CD4-positive, alpha-beta T cell treated with Interleukin-15 for 4 hours (primary cell): ENCODE results near the gene GPRASP1.
"Not testable (repeated sequence)": the region's sequence is repeated elsewhere in the genome, so short reads cannot be mapped to it uniquely, and the experiment has no call there.

Experiments
- DNase-seq: peaks from one replicate; pipeline ENCODE4 v3.0.0-alpha.2; 2020; ENCODE audit warnings: low spot score

The GPRASP1 gene

DNA sequence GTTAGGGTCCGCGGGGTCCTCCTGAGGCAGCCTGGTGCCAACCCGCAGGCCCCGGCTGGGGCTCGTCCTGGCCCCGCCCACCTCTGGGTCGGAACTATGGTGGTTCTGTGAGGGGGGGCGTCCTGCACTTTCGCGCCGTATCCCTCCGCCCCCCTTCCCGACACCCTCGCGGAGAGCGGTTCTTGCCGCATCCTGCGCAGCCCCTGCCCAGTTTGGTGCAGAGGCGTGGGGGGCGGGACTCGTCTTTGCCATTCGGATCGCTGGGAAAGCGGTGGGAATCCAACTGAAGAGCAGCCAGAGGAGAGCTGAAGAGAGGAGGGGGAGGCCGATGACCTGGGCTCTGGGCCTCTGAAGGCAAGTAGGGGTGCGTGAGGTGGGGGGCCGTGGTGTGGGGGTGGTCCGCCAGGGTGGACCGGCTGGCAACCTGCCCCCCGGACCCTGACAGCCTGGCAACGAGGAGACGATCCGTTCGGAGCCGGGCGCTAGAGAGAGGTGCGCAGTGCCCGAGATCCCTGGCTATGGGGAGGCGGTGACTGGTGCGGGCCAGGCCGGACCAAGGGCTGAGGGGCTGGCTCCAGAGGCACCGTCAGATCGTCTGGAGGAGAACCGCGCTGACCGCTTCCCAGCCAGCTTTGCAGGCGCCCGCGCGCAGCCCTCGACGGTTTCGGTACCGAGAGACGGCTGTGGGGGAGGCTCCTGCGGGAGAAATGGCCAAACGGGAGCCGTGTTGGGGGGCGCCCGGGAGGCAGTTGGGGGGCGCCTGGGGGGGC, at the start of gene GPRASP1:
Gene GPRASP1 (plus strand): TSS at position 242 of the 770 bp plus-strand sequence. CDS start 2,431 bp downstream, outside the sequence.
- peak; percentile 45 for DNase-seq

DNA sequence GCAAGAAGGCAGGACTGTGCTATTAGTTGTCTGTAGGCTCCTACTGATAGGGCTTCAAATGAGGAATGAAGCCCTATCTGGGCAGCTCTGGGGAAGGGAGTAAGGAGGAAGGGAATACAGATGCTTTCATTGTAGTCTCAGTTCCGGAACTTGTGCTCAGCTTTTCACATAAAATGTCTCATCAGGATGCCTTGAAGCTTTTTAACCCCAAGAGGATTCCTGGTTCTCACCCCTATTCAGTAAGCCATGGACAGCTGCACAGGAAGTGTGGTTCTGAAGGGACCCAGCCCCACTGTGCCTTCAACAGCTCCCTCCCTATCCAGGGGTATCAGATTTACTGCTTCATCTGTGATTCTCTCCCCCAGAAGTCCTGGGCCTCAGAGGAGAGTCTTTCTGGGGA, 47.0 kb upstream of the GPRASP1 start:
- DNase-seq = no peak

GRCh38 chrX:102606115-102606514, 45.2 kb upstream of the GPRASP1 start:
- DNase-seq = no peak

DNA sequence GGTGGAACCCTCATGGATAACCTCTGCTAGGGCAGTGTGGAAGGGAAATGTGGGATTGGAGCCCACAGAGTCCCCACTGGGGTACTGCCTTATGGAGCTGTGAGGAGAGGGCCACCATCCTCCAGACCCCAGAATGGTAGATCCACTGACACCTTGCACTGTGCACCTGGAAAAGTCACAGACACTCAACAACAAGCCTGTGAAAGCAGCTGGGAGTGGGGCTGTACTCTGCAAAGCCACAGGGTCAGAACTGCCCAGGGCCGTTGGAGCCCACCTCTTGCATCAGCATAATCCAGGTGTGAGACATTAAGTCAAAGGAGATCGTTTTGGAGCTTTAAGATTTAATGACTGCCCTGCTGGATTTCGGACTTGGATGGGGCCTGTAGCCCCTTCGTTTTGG, 40.4 kb upstream of the GPRASP1 start:
- DNase-seq = no peak

DNA sequence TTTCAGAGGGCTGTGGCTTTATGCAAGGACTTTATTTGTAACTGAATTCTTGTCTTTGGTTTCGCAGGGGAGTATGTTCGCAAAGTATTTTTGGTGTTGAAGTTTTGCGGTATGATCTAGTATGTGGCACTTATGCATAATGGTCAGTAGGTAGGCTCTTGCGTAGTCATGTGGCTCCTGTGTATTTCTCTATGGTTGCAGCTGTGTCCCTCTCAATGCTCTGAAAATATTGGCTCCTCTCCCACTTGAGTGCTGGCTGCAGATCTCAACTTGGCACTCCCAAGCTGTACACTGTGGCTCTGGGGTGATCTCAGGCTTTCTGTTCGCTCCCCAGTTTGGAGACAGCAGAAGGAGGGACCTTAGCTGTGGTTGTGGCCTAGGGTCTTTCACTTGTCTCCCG, 27.2 kb upstream of the GPRASP1 start:
- no peak for DNase-seq

GRCh38 chrX:102627640-102628039, 23.6 kb upstream of the GPRASP1 start:
- no peak for DNase-seq

DNA sequence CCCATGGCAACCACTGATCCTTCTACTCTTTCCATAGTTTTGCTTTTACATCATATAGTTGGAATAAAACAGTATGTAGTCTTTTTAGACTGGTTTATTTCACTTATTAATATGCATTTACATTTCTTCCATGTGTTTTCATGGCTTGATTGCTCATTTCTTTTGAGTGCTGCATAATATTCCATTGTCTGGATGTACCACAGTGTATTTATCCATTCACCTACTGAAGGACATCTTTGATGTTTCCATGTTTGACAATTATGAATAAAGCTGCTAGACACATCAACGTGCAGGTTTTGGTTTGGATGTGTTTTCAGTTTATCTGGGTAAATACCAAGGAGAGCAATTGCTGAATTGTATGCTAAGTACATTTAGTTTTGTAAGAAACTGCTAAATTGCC, 13.7 kb upstream of the GPRASP1 start:
- DNase-seq = no peak

- no peak for DNase-seq
Measured at GRCh38 chrX:102650903-102651241, 411 bp upstream of the GPRASP1 start.

DNA sequence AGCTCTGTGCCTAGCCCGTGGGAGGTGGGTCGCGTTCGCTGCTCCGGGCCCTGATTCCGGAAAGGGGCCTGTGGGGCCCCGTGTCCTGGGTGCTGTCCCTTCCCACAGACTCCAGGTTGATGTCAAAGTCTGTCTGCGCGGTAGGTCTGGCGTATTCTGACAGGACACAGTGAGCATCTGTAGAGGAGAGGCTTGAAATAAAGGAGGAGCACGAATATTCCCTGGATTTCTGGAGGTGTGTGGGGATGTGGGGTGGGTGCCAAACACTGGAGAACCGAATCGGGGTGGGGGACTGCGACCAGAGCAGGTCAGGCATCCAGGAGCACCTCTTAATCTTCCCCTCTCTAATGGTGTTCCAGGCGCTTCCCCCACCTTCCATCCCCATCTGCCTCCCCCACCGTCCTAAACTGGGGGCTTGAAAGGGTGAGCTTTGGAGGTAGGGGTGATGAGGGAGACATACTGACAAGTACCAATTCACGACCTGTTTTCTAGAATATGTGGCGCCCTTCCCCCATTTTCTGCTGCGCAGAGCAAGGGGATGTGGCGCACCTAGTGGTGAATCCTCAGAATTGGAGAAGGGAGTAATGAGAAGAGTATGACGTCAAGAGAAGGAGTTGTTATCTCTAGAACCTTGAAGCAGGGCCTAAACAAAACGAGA, 877 bp downstream of the GPRASP1 start:
- peak; percentile 65 for DNase-seq

GRCh38 chrX:102654696-102655095, 3.4 kb downstream of the GPRASP1 start:
- DNase-seq = no peak

DNA sequence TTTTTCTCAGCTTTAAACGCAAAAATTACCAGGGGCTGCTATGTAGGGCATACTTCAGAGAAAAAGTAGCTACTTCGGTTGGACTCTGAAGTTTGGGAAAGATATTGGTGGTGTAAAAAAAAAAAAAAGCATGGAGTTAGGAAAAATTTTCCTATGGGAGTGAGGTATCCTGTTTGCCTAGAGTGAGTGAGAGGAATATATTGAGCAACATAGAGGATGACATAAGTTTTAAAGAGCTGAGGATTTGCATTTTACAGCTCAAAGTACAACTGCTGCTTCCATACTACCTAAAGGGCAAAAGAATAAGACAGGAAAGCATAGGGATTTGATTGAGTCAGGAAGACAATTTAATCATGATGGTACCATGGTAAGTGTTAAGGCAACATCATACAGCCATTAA, 7.3 kb downstream of the GPRASP1 start:
- no peak for DNase-seq

DNA sequence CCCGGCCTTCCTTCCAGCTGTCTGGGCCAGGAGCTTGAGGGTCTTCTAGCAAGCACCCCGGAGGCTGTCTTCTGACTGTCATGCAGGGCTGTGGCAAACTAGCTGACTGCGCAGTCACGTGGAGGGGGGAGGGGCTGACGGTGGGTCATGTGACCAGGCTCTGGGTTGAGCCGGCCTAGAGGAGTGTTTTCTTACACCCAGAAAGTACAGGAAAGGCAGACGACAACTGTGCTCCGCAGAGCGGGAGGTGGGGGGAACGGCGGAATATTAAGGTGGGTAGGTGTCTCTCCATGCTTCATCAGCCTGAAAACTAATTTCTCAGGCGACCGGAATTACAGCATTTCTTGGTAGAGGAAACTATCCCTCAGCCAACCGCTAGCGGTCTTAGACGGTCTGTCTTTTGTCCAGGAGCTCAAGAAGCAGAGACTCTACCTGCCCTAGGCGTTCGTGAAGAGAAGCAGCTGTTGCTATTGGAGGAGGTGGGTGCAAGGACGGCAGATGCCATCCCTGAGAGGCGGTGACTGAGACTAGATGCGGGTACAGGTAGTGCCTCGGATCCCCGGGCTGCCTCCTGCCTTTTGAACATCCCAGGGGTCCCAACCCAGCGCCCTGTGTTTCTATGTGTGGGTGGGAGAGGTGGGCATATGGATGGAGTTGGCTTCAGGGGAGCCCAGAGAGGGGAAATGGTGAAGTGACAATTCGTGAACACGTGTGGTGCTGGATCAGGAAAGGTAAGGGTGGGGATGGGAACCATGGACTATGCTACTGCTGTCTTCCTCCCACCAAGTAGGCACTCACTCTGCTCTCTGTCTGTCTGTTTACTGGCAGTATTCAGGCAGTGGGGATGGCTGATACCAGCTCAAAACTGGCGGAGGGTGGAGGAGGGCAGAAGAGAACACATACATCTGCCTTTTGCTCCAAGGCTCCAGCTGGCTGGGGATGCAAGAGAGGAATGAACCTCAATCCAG, 8.8 kb downstream of the GPRASP1 start:
- peak; percentile 77 for DNase-seq

- not testable (repeated sequence) for DNase-seq
Measured at GRCh38 chrX:102663820-102664219, 12.5 kb downstream of the GPRASP1 start.

- DNase-seq = not testable (repeated sequence)
Measured at GRCh38 chrX:102667034-102667433, 15.8 kb downstream of the GPRASP1 start.

GRCh38 chrX:102669526-102669925, 18.2 kb downstream of the GPRASP1 start:
- DNase-seq = no peak

DNA sequence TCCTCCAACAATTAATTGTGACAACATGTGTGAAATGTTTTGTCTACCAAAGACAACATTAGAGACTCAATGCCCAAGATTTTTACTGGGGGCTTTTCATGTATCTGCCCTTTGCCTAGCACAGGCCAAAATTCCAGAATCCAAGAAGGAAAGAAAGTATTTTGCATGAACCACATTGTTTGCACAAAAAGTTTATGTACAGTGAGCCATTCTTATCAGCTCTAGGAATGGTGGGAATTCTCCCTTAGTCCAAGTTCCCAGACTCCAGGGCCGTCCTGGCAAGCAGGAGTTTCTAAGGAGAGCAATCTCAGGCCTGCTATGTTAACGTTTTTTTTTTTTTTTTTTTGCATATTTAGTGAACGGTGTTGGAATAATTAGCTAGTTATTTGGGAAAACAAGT, 21.6 kb downstream of the GPRASP1 start:
- no peak for DNase-seq

- DNase-seq = not testable (repeated sequence)
Measured at GRCh38 chrX:102677479-102677878, 26.2 kb downstream of the GPRASP1 start.

DNA sequence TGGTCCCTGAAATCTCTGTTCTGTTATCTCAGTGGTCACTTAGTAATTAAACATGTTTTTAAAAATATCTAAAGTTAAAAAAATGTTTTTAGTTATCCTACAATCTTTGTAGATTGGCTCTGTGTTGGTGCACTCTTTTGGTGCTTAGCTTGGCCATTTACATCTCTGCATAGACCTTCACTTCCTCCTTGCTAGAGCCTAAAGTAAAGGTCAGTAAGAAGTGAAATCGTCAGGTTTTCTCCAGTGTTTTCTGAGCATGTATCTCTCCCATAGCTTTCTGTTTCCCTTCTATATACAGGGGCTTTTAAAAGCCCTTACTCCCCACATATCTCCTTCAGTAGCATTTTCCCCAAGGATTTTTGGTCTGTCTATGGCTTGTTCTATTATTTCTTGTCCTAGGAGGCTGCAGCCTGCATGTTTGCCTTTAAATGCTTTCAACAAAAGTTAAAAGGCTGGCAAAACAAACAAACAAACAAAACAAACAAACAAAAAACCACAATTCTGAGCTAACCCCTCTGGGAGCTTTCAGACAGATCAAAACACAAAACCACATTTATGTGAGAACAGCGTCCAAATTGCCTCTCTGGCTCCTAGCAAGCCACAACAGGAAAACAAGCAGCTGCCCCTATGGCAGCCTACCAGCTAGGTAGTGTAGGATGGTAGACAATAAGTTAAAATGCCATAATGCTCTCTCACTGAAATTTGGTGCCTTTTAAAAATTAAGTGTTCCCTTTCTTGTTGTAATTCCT, 33.7 kb downstream of the GPRASP1 start:
- no peak for DNase-seq

GRCh38 chrX:102694749-102695148, 43.5 kb downstream of the GPRASP1 start:
- no peak for DNase-seq

DNA sequence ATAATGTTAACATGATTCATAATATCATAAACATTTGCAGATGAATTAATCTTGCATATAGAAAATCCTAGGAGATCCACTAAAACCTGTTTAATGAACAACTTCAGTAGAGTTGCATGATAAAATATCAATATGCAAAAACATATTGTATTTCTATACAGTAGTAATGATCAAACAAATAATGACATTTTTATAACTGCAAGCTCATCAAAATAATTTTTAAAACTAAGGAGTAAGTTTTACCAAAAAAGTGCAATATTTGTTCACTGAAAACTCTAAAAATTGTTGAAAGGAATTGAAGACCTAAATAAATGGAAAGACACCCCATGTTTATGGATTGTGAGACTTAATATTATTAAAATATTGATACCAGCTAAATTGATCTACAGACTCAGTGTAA, 45.0 kb downstream of the GPRASP1 start:
- no peak for DNase-seq

DNA sequence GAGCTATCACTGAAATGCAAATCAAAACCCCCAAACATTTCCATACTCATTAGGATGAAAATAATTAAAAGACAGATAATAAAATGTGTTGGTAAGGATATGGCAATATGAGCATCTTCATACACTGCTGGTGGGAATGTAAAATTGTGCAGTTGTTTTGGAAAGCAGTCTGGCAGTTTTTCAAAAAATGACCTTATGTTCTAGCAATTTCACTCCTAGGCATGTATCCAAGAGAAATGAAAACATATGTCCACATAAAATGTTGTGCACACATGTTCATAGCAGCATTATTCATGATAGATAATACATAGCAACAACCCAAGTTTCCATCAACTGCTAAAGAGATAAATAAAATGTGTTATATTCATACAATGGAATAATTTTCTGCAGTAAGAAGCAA, 46.2 kb downstream of the GPRASP1 start:
- no peak for DNase-seq
